Breast epithelium (tissue), 3 donors: ENCODE results near the gene CD58.

Experiments
- CTCF ChIP-seq, 3 donors: fragments of 450-650 bp; IDR thresholded peaks; one replicate each; pipeline ENCODE4 v1.5.1; 2016 to 2017; ENCODE audit warnings: antibody characterized with exemption in 3 of 3, mild to moderate bottlenecking in 3 of 3, moderate library complexity in 3 of 3
- POLR2A ChIP-seq: fragments of 450-650 bp; IDR thresholded peaks from one replicate; pipeline ENCODE4 v1.6.1; 2016; ENCODE audit warnings: antibody characterized with exemption, mild to moderate bottlenecking, moderate library complexity
- POLR2AphosphoS5 ChIP-seq, 3 donors: sonication (generic); formaldehyde crosslinking; IDR thresholded peaks; one replicate each; pipeline ENCODE4 v1.6.1; 2017; ENCODE audit warnings: antibody characterized with exemption in 3 of 3

- TF ChIP-seq CTCF (IDR thresholded peaks at IDR 0.05) (no peak), POLR2A (no peak), POLR2AphosphoS5 (IDR thresholded peaks at IDR 0.05) (no peak)
Measured at GRCh38 chr1:116586741-116587143, 15.9 kb upstream of the CD58 start.
